Urinary bladder (tissue), 4 donors: ENCODE data around the gene MAGI1. TPM values are rescaled to one million over a fixed set of nuclear protein-coding genes. Genes with fewer than 3 reads are reported as not detected.
"Not testable (repeated sequence)": the region's sequence is repeated elsewhere in the genome, so short reads cannot be mapped to it uniquely, and the experiment has no call there.

Experiments used
- DNase-seq: peaks from one replicate; pipeline ENCODE4 v3.0.0-alpha.2; 2015; ENCODE audit errors: extremely low spot score
- H3K27ac ChIP-seq: one replicate; pipeline ENCODE4 v1.5.1; 2013; ENCODE audit warnings: low read depth, mild to moderate bottlenecking, moderate library complexity
- H3K36me3 ChIP-seq: one replicate; pipeline ENCODE4 v1.6.1; 2013; ENCODE audit warnings: mild to moderate bottlenecking, moderate library complexity; ENCODE audit not compliant: insufficient read depth
- H3K4me1 ChIP-seq: one replicate; pipeline ENCODE4 v1.6.1; 2013; ENCODE audit warnings: mild to moderate bottlenecking, moderate library complexity; ENCODE audit not compliant: insufficient read depth
- H3K4me3 ChIP-seq: one replicate; pipeline ENCODE4 v1.5.1; 2013; ENCODE audit warnings: low read depth, low read length
- WGBS: extraction: QIAGEN DNeasy Blood & Tissue Kit; methylation state at CpG from one replicate; pipeline ENCODE4 v1.1.7; 2013; 5-methylcytosine and 5-hydroxymethylcytosine counted together
- polyA plus RNA-seq: library from polyadenylated mRNA; stranded (reverse); fragments of 200-250 nt; gene quantifications from one replicate; pipeline ENCODE4 v1.2.3, GENCODE V29; 2013
- total RNA-seq: library from RNA; depleted of rRNA; stranded (reverse); fragments of >200 nt; gene quantifications from one replicate; pipeline ENCODE4 v1.2.3, GENCODE V29; 2014
- donor health status: healthy with polysubstance abuse.
- donor health status: healthy.

Gene MAGI1
- total and polyA plus RNA-seq, 2 donors = 9.7 to 46.7 TPM

DNA sequence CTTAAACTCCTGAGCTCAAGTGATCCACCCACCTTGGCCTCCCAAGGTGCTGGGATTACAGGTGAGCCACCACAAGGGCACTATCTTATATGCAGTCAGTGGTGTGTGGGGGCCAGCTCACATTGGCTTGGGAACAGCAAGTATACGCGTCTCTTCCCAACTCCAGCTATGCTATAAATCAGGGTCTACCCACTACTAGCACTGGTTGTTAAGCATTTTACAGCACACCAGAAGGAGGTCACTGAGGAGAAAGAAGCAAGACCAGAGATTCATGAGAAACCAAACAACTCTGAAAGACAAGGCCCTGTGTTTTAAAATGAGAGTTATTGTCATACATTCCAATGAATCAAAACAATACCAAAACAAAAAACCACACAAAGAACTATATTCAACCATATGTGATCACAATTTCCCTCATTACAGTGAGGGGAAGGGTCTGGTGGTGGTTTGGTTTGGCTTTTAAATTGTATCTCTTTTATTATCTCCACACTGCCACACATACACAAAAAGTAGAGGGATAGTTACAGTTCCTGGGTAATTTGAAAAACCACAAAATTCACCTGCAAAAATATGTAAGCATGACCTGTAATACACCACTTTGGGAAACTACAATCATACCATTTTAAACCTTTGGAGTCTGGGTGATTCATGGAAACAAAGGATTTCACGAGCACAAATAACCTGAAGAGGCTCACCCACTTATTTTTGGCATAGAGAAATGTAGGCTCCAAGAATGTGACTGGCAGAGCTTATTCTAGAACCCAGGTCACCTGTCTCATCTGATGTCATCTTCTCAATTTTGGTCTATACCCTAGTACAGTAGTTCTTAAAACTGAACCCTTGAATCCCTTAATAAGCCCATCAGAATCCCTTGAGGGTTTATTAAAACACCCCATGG is 5.2 kb downstream of the MAGI1 start:
- Histone ChIP-seq H3K36me3 (no peaks in the 10 kb centered on the region), H3K27ac (no peak overlapping the region), H3K4me3 (no peak overlapping the region), H3K4me1 (no peaks in the 10 kb centered on the region)
- 70% methylated on average over 3 of the region's 3 CpGs for whole genome bisulfite sequencing
- no peak for DNase-seq

DNA sequence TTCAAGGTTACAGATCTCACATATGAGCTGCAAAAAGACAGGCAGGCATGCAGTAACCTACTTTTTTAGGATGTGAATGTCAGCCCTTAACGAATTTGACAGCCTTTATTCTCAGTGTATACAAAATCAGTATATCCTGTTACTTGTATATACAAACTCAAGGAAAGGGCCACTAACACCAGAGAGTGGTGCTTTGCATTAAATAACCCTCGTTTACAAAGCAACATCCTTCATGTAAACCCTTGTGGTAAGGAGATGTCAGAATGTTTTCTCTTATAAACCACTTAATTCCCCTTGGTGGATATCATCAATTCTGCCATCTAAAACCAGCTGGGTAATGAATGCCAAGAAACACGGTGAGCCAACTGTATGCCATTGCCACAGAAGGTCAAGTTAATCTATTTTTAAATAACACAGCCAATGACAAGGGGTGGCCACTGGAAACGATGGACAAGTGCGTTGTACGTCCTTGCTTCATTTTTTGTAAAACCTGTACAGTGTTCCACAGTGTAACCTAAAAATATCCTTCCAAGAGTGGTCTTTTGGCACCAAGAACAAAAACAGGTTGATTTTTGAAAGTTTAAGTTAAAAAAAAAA is 7.5 kb downstream of the MAGI1 start:
- Histone ChIP-seq H3K4me3 (no peak overlapping the region), H3K27ac (no peak overlapping the region), H3K36me3 (no peaks in the 10 kb centered on the region), H3K4me1 (no peaks in the 10 kb centered on the region)
- DNase-seq = no peak
- WGBS = 67% methylated on average over 6 of the region's 6 CpGs

DNA sequence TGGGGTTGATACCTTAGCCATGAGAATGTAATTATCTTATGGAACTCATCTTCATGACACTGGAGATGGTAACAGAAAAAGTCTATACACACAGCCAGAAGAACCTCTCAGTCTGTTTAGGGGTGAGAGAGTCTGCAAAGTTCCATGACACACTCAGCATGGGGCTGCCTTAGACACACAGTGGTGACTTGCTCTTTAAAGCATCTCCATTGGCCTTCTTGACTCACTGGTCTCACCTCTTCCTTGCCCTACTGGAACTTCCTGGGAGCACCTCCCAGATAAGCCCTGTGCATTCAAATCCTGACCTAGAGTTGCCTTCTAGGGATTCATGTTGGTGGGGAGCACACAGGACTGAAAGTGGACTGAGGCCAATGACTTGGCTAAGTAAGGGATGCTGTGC is 9.3 kb downstream of the MAGI1 start:
- DNase-seq = no peak
- H3K27ac ChIP-seq = no peak overlapping the region
- H3K36me3 ChIP-seq = no peaks in the 10 kb centered on the region
- no peak overlapping the region for H3K4me3 ChIP-seq
- H3K4me1 ChIP-seq = no peaks in the 10 kb centered on the region

DNA sequence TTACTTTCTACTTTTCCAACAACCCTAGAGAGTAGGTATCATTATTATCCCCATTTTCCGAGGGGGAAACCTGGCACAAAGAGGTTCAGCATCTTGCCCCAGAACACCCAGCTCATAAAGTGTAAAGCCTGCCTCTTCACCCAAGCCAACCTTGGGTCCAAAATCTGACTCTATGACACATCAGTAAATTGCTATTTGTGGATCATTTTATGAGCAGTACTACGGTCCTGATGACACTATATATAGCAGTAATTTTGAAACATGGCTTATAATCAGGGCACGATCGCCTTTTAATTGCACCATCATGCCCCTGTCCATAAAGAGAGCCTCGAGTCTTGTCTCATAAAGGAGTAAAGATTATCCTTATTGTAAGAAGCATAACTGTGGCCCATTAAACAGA is 9.7 kb downstream of the MAGI1 start:
- Histone ChIP-seq H3K4me1 (no peaks in the 10 kb centered on the region), H3K4me3 (no peak overlapping the region), H3K27ac (no peak overlapping the region), H3K36me3 (no peaks in the 10 kb centered on the region)
- WGBS = 68% methylated on average over 5 of the region's 5 CpGs
- no peak for DNase-seq

DNA sequence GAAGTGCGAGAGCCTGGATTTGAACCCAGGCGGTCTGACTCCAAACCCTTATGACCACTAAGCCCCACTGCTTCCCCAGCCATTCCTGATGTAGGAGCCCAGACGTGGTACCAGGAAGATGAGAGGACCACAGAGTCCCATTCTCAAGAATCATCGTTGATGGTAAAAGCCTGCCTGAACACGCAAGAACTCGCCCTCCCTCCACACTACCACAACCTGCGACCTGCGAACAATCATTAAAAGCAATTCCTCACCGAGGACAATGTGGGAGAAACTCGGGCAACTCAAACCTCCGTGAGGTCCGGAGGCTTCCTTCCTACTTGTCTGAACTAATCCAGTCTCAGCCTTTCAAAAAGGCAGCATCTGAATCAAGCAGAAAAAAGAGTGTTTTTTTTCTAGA is 10.3 kb downstream of the MAGI1 start:
- Histone ChIP-seq H3K4me1 (no peaks in the 10 kb centered on the region), H3K4me3 (no peak overlapping the region), H3K36me3 (no peaks in the 10 kb centered on the region), H3K27ac (no peak overlapping the region)
- 78% methylated on average over 12 of the region's 12 CpGs for WGBS
- DNase-seq = no peak

DNA sequence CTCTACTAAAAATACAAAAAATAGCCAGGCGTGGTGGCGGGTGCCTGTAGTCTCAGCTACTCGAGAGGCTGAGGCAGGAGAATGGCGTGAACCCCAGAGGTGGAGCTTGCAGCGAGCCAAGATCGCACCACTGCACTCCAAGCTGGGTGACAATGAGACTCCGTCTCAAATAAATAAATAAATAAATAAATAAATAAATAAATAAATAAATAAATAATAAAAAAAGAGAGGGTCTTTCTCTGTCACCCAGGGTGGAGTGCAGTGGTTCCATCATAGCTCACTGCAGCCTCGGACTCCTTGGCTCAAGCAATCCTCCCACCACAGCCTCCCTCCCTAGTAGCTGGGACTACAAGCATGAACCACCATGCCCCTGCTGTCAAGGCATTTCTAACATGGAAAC is 11.6 kb downstream of the MAGI1 start:
- WGBS = 98% methylated on average over 8 of the region's 8 CpGs
- H3K36me3 ChIP-seq, H3K4me1 ChIP-seq, H3K27ac ChIP-seq, DNase-seq, H3K4me3 ChIP-seq: not testable (repeated sequence)

DNA sequence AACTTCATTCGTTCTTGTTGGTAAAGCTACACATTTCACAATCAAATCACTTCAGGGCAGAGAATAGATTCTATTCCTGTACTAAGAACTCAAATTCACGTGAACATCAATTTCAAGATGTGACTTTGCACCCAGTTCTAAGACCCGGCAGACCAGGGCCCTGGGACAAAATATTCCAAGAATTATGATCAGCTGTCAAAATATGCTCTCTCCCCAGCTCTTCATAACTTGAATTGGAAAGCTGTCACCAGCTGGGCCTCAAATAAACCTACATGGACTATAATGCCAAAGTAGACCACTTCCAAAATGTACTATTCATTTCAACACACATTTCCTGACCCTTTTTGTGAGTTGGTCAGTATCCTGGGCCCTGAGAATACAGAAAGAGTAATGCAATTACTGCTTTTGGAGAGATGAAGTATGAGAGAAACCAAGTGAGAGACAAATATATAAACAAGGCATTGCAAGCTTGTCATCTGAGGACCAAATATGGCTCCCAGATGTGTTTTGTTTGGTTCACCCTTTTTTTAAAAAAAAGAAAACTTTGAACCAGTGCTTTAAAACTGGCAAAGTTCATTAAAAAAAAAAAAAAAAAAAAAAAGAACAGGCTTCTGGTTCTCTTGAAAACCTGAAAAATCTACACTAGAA is 14.9 kb downstream of the MAGI1 start:
- no peak overlapping the region for H3K27ac ChIP-seq
- H3K4me3 ChIP-seq = no peak overlapping the region
- H3K4me1 ChIP-seq = no peaks in the 10 kb centered on the region
- no peak for DNase-seq
- no peaks in the 10 kb centered on the region for H3K36me3 ChIP-seq
- 82% methylated on average over 3 of the region's 3 CpGs for WGBS

DNA sequence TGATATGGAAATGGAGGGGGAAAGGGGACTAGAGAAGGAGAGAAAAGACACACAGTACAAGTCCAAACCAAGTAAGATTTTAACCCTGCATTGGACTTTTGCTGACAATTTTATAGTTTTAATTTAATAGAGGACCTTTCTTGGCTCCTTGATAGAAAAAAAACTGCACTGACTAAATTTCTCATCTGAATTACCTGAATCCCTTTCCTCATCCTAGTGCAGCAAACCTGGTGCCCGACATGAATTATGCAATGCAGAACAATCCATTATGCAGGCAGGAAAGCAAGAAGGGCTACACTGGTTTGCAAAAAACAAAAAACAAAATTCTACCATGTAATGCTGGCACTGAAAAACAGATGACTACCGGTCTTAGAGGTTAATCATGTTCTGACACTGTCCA is 15.5 kb downstream of the MAGI1 start:
- Histone ChIP-seq H3K27ac (no peak overlapping the region), H3K4me1 (no peaks in the 10 kb centered on the region), H3K4me3 (no peak overlapping the region), H3K36me3 (no peaks in the 10 kb centered on the region)
- WGBS = 78% methylated on average over 2 of the region's 2 CpGs
- no peak for DNase-seq

DNA sequence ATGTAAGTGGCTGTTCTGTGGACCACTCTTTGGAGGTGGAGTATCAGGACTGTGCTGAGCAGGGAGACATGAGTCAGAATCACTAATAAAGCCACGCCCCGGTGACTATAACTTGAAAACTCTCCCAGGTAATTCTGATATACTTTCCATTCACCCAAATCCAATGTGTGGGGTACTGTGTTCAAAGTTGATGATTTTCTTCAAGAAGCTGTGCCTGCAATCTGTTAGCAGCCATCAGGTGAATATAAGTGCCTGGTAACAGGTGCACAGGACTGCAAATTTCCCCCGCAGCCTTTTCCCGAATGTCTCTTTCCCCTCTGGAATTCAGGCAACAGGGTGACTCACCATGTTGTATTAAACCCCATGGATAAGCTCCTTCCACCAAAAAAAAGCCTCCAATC is 17.0 kb downstream of the MAGI1 start:
- DNase-seq = no peak
- Histone ChIP-seq H3K36me3 (no peaks in the 10 kb centered on the region), H3K4me3 (no peak overlapping the region), H3K27ac (no peak overlapping the region), H3K4me1 (no peaks in the 10 kb centered on the region)
- WGBS = 81% methylated on average over 4 of the region's 4 CpGs

DNA sequence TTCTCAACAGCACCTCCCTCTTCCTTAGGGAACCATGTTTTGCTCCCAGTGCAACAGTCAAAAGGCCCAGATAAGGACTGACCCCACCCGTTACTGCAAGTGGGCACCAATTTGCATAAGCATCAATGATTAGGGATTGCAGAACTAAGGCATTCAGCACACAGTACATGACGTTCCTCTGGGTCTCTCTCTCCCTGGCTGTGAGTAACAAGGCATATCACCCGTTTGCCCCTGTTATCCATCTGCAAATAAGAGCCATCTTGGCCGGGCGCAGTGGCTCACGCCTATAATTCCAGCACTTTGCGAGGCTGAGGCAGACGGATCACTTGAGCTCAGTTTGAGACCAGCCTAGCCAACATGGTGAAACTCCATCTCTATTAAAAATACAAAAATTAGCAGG is 18.8 kb downstream of the MAGI1 start:
- no peaks in the 10 kb centered on the region for H3K4me1 ChIP-seq
- no peak for DNase-seq
- no peak overlapping the region for H3K27ac ChIP-seq
- no peaks in the 10 kb centered on the region for H3K36me3 ChIP-seq
- H3K4me3 ChIP-seq = no peak overlapping the region
- 73% methylated on average over 8 of the region's 8 CpGs for WGBS

DNA sequence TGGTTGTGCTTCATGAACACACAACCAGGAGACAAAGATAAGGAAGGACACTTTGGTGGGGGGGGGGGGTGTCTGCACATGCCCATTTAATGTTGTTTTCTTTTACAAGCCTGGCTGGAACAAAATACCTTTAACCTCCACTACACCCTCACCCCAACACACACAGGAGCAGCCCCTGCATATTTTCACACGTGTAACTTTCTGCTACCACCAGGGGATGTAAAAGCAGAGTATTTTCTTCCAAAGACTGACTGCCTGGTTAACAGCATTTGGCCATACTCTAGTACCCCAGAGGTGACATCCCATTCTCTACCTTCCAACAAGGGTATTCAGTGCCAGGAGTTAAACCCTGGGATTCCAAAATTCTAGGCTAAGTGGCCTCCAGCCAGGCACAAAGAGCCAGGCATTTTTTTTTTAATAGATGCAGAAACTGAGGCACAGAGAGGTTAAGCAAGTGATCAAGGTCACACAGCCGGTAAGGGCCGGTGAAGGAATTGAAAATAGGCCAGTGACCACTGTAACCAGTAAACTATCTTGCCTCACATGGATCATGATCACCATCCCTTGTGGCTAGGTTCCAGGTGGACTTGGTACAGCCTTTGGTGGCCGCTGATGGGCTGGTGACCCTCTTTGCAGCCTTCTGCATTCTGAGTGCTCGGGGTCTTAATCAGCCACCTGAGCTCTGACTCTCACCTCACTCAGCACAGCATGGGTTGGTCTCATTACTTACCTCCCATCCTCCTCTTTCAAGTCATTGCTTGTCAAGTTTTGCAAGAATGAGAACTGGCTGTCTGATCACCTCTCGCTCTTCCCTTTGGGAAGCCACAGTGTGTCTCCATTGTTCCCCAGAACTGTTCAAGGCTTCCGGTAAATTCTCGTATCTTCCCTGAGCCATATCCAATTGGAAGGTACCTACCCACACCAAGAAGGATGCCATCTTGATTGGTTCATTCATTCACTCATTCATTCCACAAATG is 20.4 kb downstream of the MAGI1 start:
- no peak overlapping the region for H3K27ac ChIP-seq
- H3K36me3 ChIP-seq = no peaks in the 10 kb centered on the region
- H3K4me1 ChIP-seq = no peaks in the 10 kb centered on the region
- no peak overlapping the region for H3K4me3 ChIP-seq
- DNase-seq = no peak
- WGBS = 83% methylated on average over 8 of the region's 8 CpGs

DNA sequence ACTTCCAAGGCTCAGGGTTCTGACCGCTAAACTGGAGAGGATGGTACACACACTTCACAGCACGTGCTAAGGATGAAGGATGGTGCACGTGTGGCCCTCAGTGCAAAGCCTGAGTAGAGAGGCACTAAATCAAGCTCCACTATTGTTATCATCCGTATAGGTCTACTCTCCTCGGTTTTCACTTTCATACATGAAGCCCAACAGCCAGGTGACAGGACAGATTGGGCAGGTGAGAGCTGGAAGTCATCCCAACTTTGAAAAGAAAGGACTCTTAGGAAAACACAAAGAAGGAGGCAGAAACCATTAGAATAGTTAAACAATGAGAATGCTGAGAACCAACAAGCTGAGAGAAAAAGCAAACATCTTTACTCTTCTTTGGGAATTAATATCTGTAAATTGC is 21.1 kb downstream of the MAGI1 start:
- 60% methylated on average over 5 of the region's 5 CpGs for WGBS
- no peaks in the 10 kb centered on the region for H3K4me1 ChIP-seq
- H3K4me3 ChIP-seq = no peak overlapping the region
- DNase-seq = no peak
- no peak overlapping the region for H3K27ac ChIP-seq
- no peaks in the 10 kb centered on the region for H3K36me3 ChIP-seq

DNA sequence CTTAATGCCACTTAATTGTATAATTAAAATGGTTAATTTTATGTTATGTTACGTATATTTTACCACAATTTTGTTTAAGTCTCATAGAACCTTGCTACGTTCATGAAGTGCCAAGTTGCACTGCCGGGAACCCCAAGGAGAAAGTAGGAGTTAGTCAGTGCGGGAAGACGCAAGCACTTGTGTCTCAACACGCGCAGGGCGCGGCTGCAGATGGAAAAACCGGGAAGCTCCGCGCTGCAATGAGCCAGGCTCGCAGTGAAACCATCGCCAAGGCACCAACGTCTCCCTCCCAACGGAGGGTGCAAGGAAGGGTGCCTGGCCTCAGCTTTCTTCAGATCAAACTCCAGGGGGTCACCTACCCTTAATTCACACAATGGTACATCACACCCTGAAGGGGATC is 21.6 kb downstream of the MAGI1 start:
- DNase-seq = no peak

More for the DNA sequence above, 21.6 kb downstream of the MAGI1 start:
- Histone ChIP-seq H3K27ac (no peak overlapping the region), H3K36me3 (no peaks in the 10 kb centered on the region), H3K4me3 (no peak overlapping the region), H3K4me1 (no peaks in the 10 kb centered on the region)
- 87% methylated on average over 16 of the region's 16 CpGs for WGBS
